Measurements from ENCODE around the gene KCNE4.

GRCh38 chr2:223086370-223086981, 34.5 kb downstream of the KCNE4 start:
- TF ChIP-seq POLR2AphosphoS5 (IDR thresholded peaks at IDR 0.05; ENCODE audit: low read depth, low read length) (no peak), POLR2A (IDR thresholded peaks at IDR 0.05; ENCODE audit: low read depth, low read length) (no peak), TAF1 (IDR thresholded peaks at IDR 0.05; ENCODE audit: borderline replicate concordance, low read depth, low read length) (no peak)

Data from GM12892 (cell line).